Measurements from ENCODE around the gene IMMP2L.

- no peak for TF ChIP-seq EZH2 (IDR thresholded peaks at IDR 0.05; ENCODE audit: insufficient read depth, poor library complexity, severe bottlenecking)
- TF ChIP-seq EZH2phosphoT487 (IDR thresholded peaks at IDR 0.05; ENCODE audit: insufficient read depth, low read depth) = no peak
Measured at GRCh38 chr7:111108496-111108895, 453.8 kb downstream of the IMMP2L start.

Measured in GM23248 (cell line).